OCI-LY3 (cell line): ENCODE results near the gene MTHFD1L.

Experiments used
- H2AFZ ChIP-seq: fragments of 200-600, 300-600 bp; shearing (Covaris generic); 2 replicates; pipeline ENCODE4 v1.6.0; 2014; ENCODE audit warnings: antibody characterized with exemption, low read depth, low read length
- H3K27ac ChIP-seq: fragments of 200-600, 300-600 bp; sonication (generic); 2 replicates; pipeline ENCODE4 v1.5.1; 2014; ENCODE audit warnings: mild to moderate bottlenecking, low read length, moderate library complexity, mixed read lengths
- H3K27me3 ChIP-seq: fragments of 200-600, 300-600 bp; sonication (generic); 2 replicates; pipeline ENCODE4 v1.6.1; 2014; ENCODE audit warnings: low read depth, low read length, mixed read lengths
- H3K36me3 ChIP-seq: fragments of 200-600, 300-600 bp; sonication (generic); replicated peaks from 2 replicates; pipeline ENCODE3; 2014; ENCODE audit warnings: low read depth, low read length, mixed read lengths
- H3K4me1 ChIP-seq: fragments of 300-600, 200-600 bp; sonication (generic); 2 replicates; pipeline ENCODE4 v1.6.1; 2014; ENCODE audit warnings: low read length, mixed read lengths
- H3K4me2 ChIP-seq: fragments of 200-600, 300-600 bp; sonication (generic); 2 replicates; pipeline ENCODE4 v1.6.1; 2014; ENCODE audit warnings: low read length, mixed read lengths
- H3K4me3 ChIP-seq: fragments of 300-600, 200-600 bp; sonication (generic); 2 replicates; pipeline ENCODE4 v1.5.1; 2014; ENCODE audit warnings: antibody characterized with exemption, mild to moderate bottlenecking, low read length, moderate library complexity
- H3K79me2 ChIP-seq: fragments of 300-600, 200-600 bp; shearing (Covaris generic); 2 replicates; pipeline ENCODE4 v1.6.1; 2014; ENCODE audit warnings: mild to moderate bottlenecking, low read length, mixed read lengths
- H3K9ac ChIP-seq: fragments of 300-600, 200-600 bp; shearing (Covaris generic); 2 replicates; pipeline ENCODE4 v1.6.0; 2014; ENCODE audit warnings: mild to moderate bottlenecking, low read length, moderate library complexity
- H3K9me3 ChIP-seq: fragments of 200-600, 300-600 bp; shearing (Covaris generic); 2 replicates; pipeline ENCODE4 v1.6.1; 2014; ENCODE audit warnings: low read length, mixed read lengths; ENCODE audit not compliant: insufficient read depth
- H4K20me1 ChIP-seq: fragments of 200-600, 300-600 bp; sonication (generic); 2 replicates; pipeline ENCODE4 v1.6.1; 2016; ENCODE audit warnings: low read length, mixed read lengths; ENCODE audit not compliant: insufficient read depth
- CTCF ChIP-seq: fragments of 200-600, 300-600 bp; sonication (generic); IDR thresholded peaks from 2 replicates; pipeline ENCODE4 v1.5.1; 2014; ENCODE audit warnings: antibody characterized with exemption, low read length, low read depth
- EZH2phosphoT487 ChIP-seq: fragments of 200-600 bp; shearing (Covaris generic); IDR thresholded peaks from 2 replicates; pipeline ENCODE4 v1.6.1; 2018; ENCODE audit warnings: antibody characterized with exemption, mixed run types, low read depth

The MTHFD1L gene

GRCh38 chr6:150868759-150869158, 3.3 kb downstream of the MTHFD1L start:
- no peak overlapping the region for H3K9ac ChIP-seq
- no peaks in the 10 kb centered on the region for H3K9me3 ChIP-seq
- H3K4me2 ChIP-seq = no peak overlapping the region
- H2AFZ ChIP-seq = no peak overlapping the region
- no peaks in the 10 kb centered on the region for H3K36me3 ChIP-seq
- H3K4me3 ChIP-seq = no peak overlapping the region
- H4K20me1 ChIP-seq = peaks cover 3% of the 10 kb centered on the region; the same call in 1 of the 2 replicates
- TF ChIP-seq EZH2phosphoT487 (no peak), CTCF (no peak)
- H3K27me3 ChIP-seq = no peaks in the 10 kb centered on the region
- peaks cover 8% of the 10 kb centered on the region; the same call in 1 of the 2 replicates for H3K4me1 ChIP-seq
- peaks cover 78% of the 10 kb centered on the region for H3K79me2 ChIP-seq
- no peak overlapping the region for H3K27ac ChIP-seq

GRCh38 chr6:150874179-150874578, 8.7 kb downstream of the MTHFD1L start:
- TF ChIP-seq EZH2phosphoT487 (no peak), CTCF (no peak)
- H3K79me2 ChIP-seq = peaks cover 81% of the 10 kb centered on the region
- H3K4me1 ChIP-seq = no peaks in the 10 kb centered on the region
- H2AFZ ChIP-seq = no peak overlapping the region
- peaks cover 7% of the 10 kb centered on the region for H3K36me3 ChIP-seq
- no peak overlapping the region for H3K4me2 ChIP-seq
- H3K27me3 ChIP-seq = no peaks in the 10 kb centered on the region
- no peak overlapping the region for H3K4me3 ChIP-seq
- H4K20me1 ChIP-seq = no peaks in the 10 kb centered on the region
- no peak overlapping the region for H3K9ac ChIP-seq
- H3K9me3 ChIP-seq = no peaks in the 10 kb centered on the region
- no peak overlapping the region for H3K27ac ChIP-seq

GRCh38 chr6:150875841-150876240, 10.3 kb downstream of the MTHFD1L start:
- TF ChIP-seq EZH2phosphoT487 = no peak
- H3K27ac ChIP-seq = no peak overlapping the region
- H3K4me3 ChIP-seq = no peak overlapping the region
- no peak overlapping the region for H2AFZ ChIP-seq
- no peaks in the 10 kb centered on the region; the same call in 1 of the 2 replicates for H4K20me1 ChIP-seq
- no peak overlapping the region for H3K4me2 ChIP-seq
- H3K9me3 ChIP-seq = no peaks in the 10 kb centered on the region
- H3K9ac ChIP-seq = no peak overlapping the region
- H3K36me3 ChIP-seq = peaks cover 10% of the 10 kb centered on the region
- H3K79me2 ChIP-seq = peaks cover 78% of the 10 kb centered on the region
- H3K27me3 ChIP-seq = no peaks in the 10 kb centered on the region
- H3K4me1 ChIP-seq = no peaks in the 10 kb centered on the region

GRCh38 chr6:150876598-150876997, 11.1 kb downstream of the MTHFD1L start:
- TF ChIP-seq CTCF (no peak), EZH2phosphoT487 (no peak)
- Histone ChIP-seq H2AFZ (no peak overlapping the region), H3K27me3 (no peaks in the 10 kb centered on the region), H4K20me1 (no peaks in the 10 kb centered on the region; the same call in 1 of the 2 replicates), H3K79me2 (peaks cover 79% of the 10 kb centered on the region), H3K9me3 (no peaks in the 10 kb centered on the region), H3K27ac (no peak overlapping the region), H3K36me3 (peaks cover 12% of the 10 kb centered on the region), H3K4me1 (no peaks in the 10 kb centered on the region), H3K4me3 (no peak overlapping the region), H3K4me2 (no peak overlapping the region), H3K9ac (no peak overlapping the region)

- peaks cover 75% of the 10 kb centered on the region for H3K79me2 ChIP-seq
- no peaks in the 10 kb centered on the region; the same call in 1 of the 2 replicates for H4K20me1 ChIP-seq
- H3K9ac ChIP-seq = no peak overlapping the region
- no peaks in the 10 kb centered on the region for H3K27me3 ChIP-seq
- no peak for TF ChIP-seq CTCF
- no peak for TF ChIP-seq EZH2phosphoT487
- no peaks in the 10 kb centered on the region for H3K9me3 ChIP-seq
- H3K4me3 ChIP-seq = no peak overlapping the region
- H3K4me2 ChIP-seq = no peak overlapping the region
- H3K36me3 ChIP-seq = peaks cover 12% of the 10 kb centered on the region
- no peak overlapping the region for H3K27ac ChIP-seq
- H3K4me1 ChIP-seq = no peaks in the 10 kb centered on the region
- H2AFZ ChIP-seq = no peak overlapping the region
Observed at GRCh38 chr6:150877928-150878327, 12.4 kb downstream of the MTHFD1L start.
